ENCODE data around the gene U2SURP. TPM values are rescaled to one million over a fixed set of nuclear protein-coding genes. Genes with fewer than 3 reads are reported as not detected.
A peak's percentile ranks its signal among the peaks of the same experiment; 100 is the strongest.

U2SURP gene
- total RNA-seq, 1 donor from 2014 or later, result 232 TPM

DNA sequence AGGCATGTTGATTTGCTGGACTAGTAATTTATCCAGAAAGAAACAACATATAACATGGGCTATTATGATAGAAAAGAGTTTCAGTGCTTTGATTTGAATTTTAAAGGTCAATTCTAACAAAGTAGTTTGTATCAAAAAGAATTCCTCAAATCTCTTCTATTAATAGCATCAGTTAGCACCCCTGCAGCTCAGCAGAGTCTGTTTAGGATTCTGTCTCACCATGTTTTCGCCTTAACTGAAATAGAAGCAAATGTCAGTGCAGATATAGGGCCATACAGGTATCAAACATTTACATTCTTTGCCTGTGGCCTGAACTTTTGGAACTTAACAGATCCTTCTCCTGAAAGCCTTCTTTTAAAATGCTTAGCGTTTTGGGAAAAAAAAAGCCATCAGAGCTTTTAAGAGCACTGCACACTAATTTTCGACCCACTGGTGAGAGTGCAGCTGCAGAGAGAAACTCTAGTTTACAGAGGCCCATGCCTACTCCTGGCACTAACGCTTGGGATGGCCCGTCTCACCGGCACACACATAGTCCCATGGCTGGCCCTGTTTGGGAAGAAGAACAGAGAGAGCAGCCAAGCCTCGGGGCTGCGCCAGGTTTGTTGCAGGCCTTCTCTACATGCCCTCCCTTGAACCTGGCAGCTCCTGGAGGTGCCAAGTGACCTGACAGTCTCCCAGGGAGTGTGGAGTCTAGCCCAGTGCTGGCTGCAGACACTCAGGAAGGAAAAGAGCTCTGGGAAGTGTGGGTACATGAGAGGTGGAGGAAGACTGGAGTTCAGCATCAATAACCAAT lies 28.0 kb upstream of the U2SURP start:
- Histone ChIP-seq H3K27ac (no peak overlapping the region), H3K4me2 (no peak overlapping the region), H3K36me3 (no peaks in the 10 kb centered on the region), H3K27me3 (no peaks in the 10 kb centered on the region), H3F3A (ENCODE audit: low read depth) (no peaks in the 10 kb centered on the region), H3K4me1 (no peaks in the 10 kb centered on the region), H3K9ac (no peak overlapping the region), H2AFZ (replicated peaks) (no peak overlapping the region), H3K4me3 (no peak overlapping the region), H3K79me2 (ENCODE audit: low read depth) (no peaks in the 10 kb centered on the region), H4K20me1 (ENCODE audit: low read depth) (no peaks in the 10 kb centered on the region), H3K9me3 (ENCODE audit: low read depth) (no peaks in the 10 kb centered on the region)
- peaks cover 5% of the 10 kb centered on the region for H3K4me1 Mint-ChIP-seq
- no peak overlapping the region for H3K27ac Mint-ChIP-seq
- DNase-seq (ENCODE audit: low spot score), result no peak
- H3K4me3 Mint-ChIP-seq, result no peak overlapping the region
- no peaks in the 10 kb centered on the region for H3K36me3 Mint-ChIP-seq
- no peaks in the 10 kb centered on the region for H3K9me3 Mint-ChIP-seq
- TF ChIP-seq, protein P1, sequence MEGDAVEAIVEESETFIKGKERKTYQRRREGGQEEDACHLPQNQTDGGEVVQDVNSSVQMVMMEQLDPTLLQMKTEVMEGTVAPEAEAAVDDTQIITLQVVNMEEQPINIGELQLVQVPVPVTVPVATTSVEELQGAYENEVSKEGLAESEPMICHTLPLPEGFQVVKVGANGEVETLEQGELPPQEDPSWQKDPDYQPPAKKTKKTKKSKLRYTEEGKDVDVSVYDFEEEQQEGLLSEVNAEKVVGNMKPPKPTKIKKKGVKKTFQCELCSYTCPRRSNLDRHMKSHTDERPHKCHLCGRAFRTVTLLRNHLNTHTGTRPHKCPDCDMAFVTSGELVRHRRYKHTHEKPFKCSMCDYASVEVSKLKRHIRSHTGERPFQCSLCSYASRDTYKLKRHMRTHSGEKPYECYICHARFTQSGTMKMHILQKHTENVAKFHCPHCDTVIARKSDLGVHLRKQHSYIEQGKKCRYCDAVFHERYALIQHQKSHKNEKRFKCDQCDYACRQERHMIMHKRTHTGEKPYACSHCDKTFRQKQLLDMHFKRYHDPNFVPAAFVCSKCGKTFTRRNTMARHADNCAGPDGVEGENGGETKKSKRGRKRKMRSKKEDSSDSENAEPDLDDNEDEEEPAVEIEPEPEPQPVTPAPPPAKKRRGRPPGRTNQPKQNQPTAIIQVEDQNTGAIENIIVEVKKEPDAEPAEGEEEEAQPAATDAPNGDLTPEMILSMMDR (IDR thresholded peaks at IDR 0.05), result no peak
- no peak for TF ChIP-seq EZH2 (IDR thresholded peaks at IDR 0.05)
- TF ChIP-seq EZH2phosphoT487 (IDR thresholded peaks at IDR 0.05), result no peak
- H3K27me3 Mint-ChIP-seq (ENCODE audit: insufficient read depth, low read depth), result no peaks in the 10 kb centered on the region

DNA sequence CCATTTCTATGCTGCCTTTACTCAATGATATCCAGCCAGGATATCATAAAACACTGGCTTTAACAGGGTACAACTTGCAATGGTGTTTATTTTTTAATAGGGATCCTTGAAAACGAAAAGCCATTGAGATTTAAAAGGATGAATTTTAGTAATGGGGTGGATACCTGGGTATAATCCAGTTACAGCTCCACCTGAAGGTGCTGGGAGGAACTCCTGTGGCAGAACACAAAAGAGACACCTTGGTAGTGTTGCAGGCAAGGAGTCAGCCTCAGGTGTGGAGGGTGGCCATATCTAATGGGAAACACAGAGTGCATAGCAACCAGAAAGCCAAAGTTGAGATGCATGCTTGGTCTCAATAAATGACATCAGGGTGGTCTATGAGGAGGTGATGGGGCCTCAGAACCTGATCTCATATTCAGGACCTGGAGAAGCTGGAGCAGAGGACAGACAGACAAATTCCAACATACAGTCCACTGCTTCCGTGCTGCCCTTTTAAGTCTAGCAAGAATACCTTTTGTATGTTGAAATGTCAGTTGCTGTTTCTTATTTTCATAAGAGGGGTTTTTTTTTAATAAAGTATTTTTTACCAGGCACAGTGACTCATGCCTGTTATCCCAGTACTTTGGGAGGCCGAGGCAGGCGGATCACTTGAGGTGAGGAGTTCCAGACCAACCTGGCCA lies 25.9 kb upstream of the U2SURP start:
- Histone ChIP-seq H3K27ac (no peak overlapping the region), H3K4me1 (no peaks in the 10 kb centered on the region), H3K36me3 (no peaks in the 10 kb centered on the region), H3K27me3 (no peaks in the 10 kb centered on the region), H3K9ac (no peak overlapping the region), H3K4me2 (no peak overlapping the region), H2AFZ (replicated peaks) (no peak overlapping the region), H3F3A (ENCODE audit: low read depth) (no peaks in the 10 kb centered on the region), H3K4me3 (no peak overlapping the region), H4K20me1 (ENCODE audit: low read depth) (no peaks in the 10 kb centered on the region), H3K79me2 (ENCODE audit: low read depth) (no peaks in the 10 kb centered on the region), H3K9me3 (ENCODE audit: low read depth) (no peaks in the 10 kb centered on the region)
- H3K27ac Mint-ChIP-seq, result no peak overlapping the region
- H3K4me1 Mint-ChIP-seq, result peaks cover 5% of the 10 kb centered on the region
- no peaks in the 10 kb centered on the region for H3K36me3 Mint-ChIP-seq
- no peak overlapping the region for H3K4me3 Mint-ChIP-seq
- no peak for DNase-seq (ENCODE audit: low spot score)
- H3K27me3 Mint-ChIP-seq (ENCODE audit: insufficient read depth, low read depth), result no peaks in the 10 kb centered on the region
- no peaks in the 10 kb centered on the region for H3K9me3 Mint-ChIP-seq
- TF ChIP-seq, protein P1 (IDR thresholded peaks at IDR 0.05), result peak; percentile 15
- TF ChIP-seq EZH2 (IDR thresholded peaks at IDR 0.05) (no peak), EZH2phosphoT487 (IDR thresholded peaks at IDR 0.05) (no peak)

DNA sequence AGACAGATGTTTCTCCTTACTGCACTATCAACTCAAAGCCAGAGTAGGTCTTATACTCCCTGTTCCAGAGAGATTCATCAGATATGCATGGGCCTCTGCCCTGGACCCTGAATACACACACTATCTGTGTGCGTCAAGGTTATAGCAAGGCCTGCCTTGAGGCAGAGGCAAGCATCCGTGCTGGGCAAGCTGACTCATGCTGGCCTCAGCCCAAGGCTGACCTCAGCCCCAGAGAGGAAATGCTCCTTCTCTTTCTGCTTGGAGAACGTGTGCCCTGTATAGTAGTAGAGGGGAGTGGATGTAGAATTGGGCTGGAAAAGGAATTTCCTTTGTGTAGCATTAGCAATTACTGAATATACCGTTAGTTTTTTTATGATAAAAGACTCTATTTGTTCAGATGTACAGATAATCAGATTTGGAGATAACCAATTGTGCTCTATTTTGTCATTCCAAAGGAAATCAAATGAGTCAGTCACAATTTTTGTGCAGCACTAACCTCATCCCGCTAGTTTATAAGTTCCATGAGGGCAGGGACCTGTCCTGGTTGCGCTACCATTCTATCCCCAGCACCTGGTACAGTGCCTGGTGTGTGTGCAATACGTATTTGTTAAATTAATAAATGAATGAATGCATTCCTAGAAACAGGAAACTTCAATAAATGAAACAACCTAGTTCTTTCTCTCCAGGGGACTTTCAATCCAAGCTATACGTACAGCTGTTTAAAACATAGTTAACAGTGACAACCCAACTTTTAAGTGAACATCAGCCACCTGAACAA lies 24.6 kb upstream of the U2SURP start:
- Histone ChIP-seq H3K27me3 (no peaks in the 10 kb centered on the region), H3K9me3 (ENCODE audit: low read depth) (no peaks in the 10 kb centered on the region), H3K27ac (no peak overlapping the region), H3K9ac (no peak overlapping the region), H3K79me2 (ENCODE audit: low read depth) (no peaks in the 10 kb centered on the region), H4K20me1 (ENCODE audit: low read depth) (no peaks in the 10 kb centered on the region), H3F3A (ENCODE audit: low read depth) (no peaks in the 10 kb centered on the region), H3K4me1 (peaks cover 6% of the 10 kb centered on the region), H3K36me3 (no peaks in the 10 kb centered on the region), H3K4me2 (no peak overlapping the region), H2AFZ (replicated peaks) (no peak overlapping the region), H3K4me3 (no peak overlapping the region)
- Mint-ChIP-seq H3K27me3 (ENCODE audit: insufficient read depth, low read depth) (no peaks in the 10 kb centered on the region), H3K27ac (peak overlapping the region; percentile 3), H3K9me3 (no peaks in the 10 kb centered on the region), H3K4me1 (peaks cover 11% of the 10 kb centered on the region), H3K36me3 (no peaks in the 10 kb centered on the region), H3K4me3 (no peak overlapping the region)
- TF ChIP-seq EZH2phosphoT487 (IDR thresholded peaks at IDR 0.05) (no peak), EZH2 (IDR thresholded peaks at IDR 0.05) (no peak)
- TF ChIP-seq, protein P1 (IDR thresholded peaks at IDR 0.05), result no peak
- no peak for DNase-seq (ENCODE audit: low spot score)
